ENCODE results near the gene S100A9.

Gene S100A9

DNA sequence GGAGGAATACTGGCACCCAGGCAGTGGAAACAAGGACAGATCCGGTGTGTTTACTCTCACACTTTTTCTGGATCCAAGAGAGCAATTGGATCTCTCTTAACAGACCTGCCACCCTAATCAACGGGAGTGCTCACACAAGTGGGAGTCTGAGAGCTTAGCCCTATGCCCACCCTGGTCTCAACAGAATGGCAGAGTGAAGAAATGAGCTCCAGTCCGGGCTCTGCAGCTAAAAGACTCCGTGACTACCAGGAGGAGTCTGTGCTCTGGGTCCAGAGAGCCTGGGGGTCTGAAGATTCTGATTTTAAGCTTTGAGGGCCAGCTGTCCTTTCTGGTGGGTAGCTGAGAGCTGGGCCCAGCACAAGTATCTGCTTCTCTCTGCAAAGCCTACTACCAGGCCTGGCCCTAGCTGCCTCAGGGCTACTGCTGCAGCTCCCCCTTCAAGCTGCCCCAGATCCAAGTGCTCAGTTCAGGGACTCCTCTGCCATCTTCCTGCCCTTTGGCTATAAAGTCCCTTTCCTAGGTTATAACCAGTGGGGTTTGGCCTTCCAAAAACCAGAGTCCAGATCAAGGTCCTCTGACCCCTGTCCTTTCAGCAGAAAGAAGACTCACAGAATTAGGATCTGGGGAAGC is 3.9 kb downstream of the S100A9 start:
- no peak for DNase-seq

DNA sequence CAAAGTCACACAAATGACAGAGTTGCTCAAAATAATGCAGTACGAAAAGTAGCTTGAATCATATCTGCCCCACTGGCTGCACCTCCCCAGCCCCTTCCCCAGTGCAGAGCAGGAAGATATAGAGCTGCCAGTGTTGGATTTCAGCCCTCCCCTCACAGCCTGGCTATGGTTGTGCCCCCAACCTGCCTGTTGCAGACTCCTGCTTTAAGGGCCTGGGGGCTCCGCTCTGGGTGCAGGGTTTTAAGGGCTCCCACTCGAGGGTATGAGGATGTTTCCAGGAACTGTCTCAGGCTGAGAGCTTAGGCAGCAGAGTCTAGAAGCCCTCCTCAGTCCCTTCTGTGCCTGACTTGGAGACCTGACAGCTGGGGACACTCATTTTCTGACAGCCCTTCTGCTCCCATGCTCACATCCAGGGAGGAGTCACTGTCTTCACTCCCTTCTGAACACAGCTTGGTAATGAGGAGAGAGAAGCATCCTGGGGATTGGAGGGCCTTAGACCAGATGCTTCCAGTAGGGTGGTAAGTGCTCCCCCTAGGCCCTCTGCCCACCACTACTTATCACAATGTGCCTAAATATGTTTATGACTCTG is 4.6 kb downstream of the S100A9 start:
- no peak for DNase-seq

DNA sequence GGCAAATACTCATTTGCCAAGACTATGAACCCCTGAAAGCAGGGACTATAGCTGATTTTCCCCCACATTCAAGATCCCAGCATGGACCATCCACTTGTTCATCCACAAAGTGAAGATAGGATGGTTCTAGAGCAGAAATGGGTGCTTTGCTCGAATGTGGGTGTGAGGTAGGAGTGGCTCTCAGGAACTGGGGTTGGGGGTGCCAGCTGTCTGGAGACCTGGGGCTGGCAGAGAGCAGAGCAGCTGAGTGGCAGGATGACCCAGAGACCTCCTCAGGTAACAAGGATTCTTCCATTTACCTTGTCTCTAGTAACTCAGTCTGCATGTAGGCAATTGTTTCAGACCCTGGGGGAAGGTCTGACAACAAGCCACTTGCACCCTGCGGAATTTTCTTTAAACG is 6.0 kb downstream of the S100A9 start:
- DNase-seq = no peak

DNA sequence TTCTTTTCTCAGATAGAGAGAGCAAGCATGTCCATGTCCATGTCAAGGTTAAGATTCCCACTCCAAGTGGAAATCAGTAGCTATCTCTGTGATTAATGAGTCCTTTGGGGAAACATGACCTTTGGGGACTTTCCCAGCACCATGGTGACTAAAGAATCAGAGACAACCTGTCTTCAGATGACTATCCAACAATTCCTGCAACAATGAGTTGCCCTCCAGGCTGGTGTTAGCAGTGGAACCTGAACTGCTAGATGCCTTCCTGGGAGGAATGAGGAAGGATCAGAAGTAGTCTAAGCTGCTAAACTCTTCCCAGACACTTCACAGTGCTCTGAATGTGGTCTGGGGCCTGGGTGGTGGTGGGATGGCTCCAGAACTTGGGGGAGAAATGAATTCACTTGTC is 6.5 kb downstream of the S100A9 start:
- DNase-seq = no peak

DNA sequence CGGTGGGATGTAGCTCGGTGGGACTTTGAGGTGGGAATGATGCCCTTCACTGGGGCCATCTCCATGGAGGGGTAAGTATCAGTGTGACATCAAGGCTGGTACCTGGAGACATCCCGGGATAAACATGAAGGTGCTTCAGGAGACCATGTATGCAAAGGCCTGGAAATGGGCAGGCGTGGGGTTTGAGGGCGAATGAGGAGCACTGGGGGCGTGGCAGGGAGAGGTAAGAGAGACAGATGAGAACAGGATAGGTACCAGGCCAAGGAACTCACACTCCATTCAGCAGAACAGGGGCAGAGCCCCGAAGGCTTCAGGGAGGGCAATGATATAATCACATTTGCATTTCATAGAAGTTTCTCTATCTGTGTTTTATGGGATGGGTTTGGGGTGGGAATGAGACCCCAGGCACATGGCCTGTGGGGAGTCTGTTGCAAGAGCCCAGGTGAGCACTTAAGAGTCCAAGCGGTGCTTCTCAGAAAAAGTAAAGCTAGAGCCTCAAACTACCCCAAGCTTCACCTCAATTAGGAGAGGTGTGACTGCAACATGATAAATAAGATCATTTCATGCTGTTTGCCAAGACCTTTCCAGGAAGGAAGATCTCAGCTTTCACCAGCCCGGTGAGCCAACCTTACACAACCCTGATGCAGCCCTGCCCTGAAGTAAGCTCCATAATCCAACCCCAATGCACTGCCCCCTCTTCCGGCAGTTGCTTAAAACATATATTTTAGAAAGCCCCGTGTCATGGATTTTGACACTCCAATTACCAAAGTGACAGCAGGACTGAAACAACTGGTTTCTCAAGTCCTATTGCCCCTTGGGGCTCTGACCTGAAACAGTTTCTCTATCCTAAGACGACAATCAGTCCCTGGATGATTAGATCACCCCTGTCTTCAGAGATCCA is 7.4 kb downstream of the S100A9 start:
- DNase-seq = no peak

DNA sequence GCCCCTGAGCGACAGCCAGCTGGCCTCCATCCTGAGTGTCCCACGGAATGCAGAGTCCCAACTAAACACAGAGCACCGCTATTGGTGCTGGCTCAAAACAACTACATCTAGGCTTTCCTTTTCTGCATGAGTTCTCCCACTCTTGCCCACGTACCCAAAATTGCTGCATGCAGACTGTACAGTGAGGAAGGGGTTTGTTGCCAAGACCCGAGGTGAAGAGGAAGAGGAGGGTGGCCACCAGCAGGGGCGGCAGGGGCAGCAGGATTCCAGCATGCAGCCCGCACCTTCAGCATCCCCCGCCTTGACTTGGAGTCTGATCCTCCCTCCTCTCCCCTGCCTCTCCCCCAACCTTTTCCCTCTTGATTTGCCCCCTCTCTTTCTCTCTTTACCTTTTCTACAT is 8.0 kb downstream of the S100A9 start:
- no peak for DNase-seq

DNA sequence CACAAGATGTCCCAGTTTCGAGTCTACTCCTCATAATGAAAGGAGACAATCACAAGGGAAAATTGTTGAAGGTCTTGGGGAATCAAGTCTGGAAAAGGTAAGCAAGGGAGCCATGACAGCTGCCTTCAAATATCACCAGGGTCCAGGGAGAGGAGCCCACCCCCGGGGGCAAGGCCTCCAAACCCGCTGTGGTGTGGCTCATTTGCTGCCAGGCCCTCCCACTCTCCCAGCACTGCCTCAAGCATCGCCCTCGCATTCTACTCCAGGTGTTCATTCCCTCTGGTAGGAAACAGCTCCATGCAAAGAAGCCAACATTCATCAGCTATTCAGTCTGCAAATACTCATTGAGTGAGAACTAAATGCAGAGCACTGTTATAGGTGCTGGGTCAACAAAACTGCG is 8.6 kb downstream of the S100A9 start:
- no peak for DNase-seq

DNA sequence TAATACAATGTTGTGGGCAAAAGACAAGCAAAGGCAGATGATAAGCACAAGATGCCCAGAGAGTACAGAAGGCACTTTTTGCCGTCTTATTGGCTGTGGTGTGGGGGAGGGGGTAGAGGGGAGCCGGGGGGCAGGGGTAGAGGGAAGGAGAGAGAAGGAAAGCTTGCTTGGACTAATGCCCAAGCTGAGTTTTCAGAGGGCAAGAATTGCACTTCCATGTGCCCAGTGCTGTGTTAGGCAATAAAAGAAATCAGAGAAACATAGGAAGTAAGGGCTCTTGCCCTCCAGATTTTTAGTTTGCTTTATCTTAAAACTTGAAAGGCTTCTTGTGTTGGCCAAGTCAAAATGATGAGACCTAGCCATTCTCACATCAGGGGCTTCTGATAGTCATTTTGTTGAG is 9.4 kb downstream of the S100A9 start:
- DNase-seq = no peak

DNA sequence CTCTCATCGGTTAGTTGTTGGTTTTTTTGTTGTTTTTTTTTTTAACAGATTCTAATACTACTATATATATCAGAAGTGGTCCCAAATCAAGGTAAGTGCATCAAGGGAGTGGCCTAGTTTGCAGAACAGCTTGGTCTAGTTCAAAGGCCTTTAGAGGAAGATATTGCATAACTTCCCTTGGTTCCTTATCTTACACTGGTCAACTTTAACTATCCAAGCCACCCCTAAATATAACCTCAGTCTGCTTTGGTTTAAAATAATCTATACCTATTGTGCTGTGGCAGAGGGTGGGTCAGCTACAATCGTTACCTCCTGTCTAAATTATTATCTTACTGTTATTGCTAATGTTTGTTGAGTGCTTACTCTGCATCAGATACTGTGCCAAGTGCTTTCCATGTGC is 10.8 kb downstream of the S100A9 start:
- DNase-seq = no peak

DNA sequence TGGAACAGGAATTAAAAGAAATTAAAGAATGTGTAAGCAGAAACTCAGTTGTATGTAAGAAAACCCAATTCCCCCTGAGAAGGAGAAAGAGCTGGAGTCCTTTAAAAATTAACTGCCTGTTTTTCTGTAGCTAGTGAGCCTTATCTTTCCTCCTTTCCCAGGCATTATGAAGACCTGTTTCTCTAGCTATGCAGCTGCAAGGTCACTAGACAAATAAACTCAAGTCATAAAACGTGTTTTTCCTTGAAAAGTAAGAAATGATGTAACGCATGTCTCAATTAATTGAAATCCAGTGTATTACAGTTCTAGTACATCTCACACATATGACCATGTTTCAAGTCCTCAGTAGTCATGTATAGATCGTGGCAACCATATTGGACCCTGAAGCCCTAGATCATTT is 12.5 kb downstream of the S100A9 start:
- no peak for DNase-seq

DNA sequence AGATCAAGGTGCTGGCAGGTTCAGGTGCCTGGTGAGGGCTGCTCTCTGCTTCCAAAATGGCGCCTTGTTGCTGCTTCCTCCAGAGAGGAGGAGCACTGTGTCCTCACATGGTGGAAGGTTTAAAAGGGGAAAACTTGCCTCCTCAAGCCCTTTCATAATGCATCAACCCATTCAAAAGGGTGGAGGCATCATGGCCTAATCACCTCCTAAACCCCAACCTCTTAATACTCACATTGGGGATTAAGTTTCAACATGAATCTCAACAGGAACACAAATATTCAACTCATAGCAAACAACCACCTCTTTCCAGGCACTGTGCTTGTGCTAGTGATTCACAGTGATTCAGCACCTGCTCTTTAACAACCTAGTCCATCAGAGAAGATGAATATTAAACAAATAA is 13.6 kb downstream of the S100A9 start:
- no peak for DNase-seq

DNA sequence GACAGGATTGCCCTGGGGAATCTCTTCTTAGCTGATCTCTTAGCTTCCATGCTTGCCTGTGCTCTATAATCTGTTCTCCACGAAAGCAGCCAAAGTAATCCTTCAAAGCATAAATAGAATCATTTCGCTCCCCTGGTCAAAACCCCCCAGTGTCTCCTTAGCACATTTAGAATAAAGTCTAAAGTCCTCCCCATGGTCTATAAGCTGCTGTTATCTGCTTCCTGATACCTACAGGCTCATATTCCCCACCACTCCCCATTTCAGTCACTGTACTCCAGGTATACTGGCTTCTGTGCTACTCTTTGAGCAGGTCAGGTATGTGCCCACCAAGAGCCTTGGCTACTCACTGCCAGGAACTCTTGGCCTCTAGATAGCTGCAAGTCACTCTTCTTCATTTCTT is 14.9 kb downstream of the S100A9 start:
- no peak for DNase-seq

DNA sequence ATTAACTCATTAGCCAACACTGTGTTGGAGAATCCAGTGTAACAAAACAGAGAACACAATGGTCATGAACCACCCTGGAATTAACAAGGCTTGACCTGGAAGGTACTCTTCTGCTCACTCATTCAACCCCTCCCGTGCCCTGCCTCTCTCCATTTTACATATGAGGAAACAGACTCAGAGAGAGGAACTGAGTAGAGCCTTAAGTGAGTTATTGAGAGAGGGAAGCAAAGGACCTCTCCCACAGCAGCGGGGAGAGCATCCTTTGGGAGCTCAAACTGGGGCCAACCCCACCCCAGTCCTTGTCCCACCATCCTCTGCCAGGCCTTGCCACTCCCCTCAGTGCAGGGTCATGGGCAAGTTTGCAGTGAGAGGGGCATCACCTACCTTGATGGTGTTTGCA is 16.4 kb downstream of the S100A9 start:
- DNase-seq = no peak

DNA sequence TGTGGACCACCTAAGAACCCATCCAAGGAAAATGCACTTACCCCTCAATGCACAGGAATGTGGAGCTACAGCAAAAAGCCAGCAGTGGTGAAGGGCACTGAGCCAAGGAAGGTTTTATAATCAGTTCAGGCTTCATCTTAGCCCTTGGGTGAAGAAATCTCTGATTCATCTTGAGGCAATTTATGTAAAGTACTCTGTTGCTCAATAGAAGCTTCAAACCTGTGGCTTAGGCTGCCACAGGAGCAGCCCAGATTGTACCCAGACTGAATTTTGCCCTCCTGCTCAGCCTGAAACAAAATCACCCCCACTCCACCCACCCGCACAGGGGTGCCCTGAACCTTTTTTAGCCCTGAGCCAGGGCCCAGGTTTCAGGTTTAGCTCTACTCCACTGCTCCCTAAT is 17.9 kb downstream of the S100A9 start, which contains the start of gene S100A12:
Gene S100A12, minus strand, starts transcription at position 111 of the 400 bp plus-strand sequence. CDS start 1,029 bp downstream, outside the sequence.
- no peak for DNase-seq

DNA sequence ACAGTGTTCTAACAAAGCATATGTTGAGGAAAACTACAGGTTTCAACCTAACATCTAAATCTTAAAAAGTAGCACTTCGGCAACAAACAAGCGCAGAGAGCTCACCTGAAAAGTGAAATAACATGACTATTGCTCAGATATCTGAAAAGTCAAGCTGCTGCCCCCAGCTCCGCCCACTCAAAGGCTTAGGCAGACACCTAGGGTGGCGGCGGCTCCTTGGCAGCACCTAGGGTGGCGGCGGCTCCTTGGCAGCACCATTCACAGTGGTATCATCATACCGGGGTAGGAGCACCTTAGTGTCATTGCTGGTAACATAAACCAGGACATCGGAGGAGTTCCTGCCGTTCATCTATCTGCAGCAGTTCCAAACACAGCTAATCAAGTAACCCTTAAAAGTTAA is 21.9 kb downstream of the S100A9 start:
- DNase-seq = no peak

DNA sequence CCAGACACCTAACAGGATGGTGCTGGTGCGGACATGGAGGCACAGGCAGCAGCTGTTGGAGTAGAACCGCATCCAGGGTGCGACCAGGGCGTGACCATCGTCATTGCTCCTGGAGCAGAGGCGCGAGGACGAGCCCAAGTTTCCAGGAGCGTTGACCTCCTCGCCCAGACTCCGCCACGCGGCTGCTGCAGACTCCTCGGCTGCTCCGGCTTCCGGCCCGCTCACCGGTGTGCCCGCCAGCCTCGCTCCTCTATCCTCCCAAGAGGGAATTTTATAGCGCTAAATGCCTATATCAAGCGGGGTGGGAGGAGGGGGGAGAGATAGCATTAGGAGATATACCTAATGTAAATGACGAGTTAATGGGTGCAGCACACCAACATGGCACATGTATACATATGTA is 23.1 kb downstream of the S100A9 start:
- DNase-seq = no peak

DNA sequence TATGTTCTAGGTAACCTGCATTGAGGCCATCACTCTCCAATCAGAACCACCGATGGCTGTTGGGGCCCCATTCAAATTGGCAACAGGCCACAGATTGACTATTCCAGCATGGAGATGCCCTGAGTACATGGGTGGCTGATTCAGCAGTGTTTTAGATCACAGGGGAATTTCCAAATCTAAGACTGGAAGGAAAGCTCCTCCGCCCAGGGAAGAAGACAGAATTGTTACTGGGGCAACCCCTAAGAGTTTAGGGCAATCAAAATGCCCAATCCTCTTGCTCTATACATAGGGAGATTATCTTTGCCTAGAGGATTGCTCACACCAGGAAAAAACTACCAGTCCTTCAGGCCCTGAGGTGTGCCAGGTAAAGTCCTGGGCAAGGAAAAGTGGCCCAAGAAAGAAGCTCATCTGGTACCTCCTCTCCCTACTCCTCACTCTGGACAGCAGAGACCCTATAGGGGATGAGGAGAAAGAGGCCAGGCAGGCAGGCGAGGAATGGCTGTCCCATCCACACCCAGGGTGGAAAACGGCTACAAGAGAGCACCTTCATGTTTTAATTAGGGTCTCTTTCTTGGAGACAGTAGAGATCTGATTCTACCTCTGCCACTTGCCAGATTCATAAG is 27.4 kb downstream of the S100A9 start:
- no peak for DNase-seq

DNA sequence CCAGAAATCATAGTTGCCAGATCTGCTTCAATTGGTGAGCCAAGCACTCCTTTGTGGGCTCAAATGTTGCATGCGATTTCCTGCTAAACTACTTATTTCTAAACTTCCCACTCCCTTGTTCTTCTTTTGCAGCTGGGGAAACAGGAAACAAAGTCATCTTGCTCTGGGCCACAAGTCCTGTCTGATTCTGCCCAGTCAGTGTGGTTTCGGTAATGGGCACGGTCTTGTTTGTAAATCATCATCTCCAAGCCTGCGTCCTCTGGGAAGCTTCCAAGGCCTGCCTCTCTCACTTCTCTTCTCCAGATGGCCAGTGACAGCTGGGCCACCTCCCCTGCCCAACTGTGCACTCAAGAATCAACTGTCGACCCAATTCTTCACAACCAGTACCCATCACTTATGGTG is 28.8 kb downstream of the S100A9 start:
- DNase-seq = no peak

DNA sequence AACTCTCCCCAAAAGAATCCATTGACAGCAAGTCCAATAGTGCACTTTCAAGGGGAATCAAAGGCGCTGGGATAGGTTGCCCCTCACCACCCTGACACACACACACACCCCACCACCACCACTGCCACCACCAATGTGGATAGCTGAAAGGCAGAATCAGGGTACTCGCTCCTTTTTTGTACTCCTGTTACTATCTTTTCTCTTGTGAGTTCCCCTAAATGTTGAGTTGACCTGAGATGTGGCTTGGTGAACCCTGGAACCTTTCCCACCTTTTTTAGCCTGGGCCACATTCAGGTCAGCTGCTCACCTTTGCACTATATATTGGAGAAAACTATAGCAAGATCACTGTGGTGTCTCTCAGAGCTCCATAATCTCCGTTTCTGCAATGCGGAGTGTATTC is 29.3 kb downstream of the S100A9 start:
- DNase-seq = no peak

DNA sequence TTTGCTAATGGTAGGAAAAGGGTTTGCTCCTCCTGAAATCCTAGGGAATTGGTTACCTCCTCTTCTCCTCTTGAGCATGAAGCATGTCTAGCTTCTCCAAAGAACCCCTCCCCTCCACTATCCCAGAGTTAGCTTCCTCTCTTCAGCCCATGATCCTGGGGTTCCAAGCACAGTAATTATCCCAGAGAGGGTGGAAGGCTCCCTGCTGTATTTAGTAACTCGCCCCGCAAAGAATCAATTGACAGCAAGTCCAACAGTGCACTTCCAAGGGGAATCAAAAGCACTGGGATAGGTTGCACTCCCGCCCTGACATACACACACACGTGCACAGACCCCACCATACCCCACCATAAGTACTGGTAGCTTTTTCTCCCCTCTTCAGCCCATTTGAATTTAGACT is 30.1 kb downstream of the S100A9 start:
- no peak for DNase-seq

DNA sequence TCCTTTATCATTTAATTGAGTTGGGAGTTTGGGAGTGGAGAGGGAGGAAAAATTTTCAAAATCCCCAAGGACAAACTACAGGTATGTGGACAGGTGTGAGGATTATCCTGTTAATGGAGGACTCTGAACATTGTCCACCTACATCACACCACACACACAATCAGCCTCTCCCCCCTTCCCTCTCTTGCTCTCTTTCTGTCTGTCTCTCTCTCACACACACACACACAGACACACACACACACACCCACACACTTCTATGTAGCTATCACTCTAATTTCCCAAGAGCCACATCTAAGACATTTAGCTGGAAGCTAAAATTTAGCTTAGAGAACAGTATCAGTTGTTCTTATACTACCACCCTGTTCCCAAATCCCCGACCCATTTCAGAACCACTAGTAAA is 31.7 kb downstream of the S100A9 start:
- no peak for DNase-seq

DNA sequence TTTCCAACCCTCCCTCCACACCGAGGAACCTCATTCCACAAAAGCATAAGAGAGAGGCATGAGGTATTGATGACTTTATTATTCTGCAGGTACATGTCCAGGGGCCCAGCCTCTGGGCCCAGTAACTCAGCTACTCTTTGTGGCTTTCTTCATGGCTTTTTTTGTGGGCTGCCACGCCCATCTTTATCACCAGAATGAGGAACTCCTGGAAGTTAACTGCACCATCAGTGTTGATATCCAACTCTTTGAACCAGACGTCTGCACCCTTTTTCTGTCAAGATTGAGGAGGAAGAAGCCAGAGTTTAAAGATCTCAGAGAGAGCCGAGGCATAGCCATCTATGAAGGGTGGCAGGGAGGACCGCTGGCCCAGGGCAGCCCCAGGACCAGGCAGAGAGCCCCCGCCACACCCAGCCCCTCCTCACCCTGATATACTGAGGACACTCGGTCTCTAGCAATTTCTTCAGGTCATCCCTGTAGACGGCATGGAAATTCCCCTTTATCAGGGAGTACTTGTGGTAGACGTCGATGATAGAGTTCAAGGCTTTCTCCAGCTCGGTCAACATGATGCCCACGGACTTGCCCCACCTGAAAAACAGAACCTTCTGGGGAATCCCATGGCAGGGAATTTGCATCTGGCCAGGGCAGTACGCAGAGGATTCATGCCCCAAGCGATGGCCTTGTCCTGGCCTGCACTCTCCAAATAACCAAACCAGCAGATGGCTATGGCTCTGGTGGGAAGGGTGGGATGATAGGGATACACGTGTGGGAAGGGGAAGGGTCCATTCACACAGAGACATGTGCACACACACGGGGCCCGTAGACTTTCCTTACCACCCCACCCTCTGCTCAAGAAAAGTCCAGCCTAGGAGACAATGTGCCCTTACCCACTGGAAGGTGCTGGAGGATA is 32.6 kb downstream of the S100A9 start:
- DNase-seq = no peak

All from NCI-H2029 treated with DMSO at 0.1 percent for 48 hours (cell line).